Measurements from ENCODE around the gene CR1L.

DNA sequence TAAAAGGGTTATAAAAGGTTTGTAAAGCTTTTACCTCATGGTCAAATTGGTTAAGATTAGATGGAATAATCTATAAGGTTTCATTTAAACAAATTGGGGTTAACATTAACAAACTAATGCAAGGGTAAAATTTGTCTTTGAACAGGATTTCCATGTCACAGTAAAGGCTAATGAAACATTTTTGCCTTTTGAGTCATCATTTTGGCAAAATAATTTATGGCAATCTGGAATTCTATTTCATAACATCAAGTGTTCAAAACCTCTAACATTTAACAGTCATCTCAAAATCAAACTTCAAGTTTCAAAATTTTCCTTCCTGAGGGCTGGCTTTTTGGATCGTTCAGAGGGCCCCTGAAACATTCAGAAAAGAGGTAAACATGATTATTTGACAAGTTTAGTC lies 100.4 kb downstream of the CR1L start:
- no peak for TF ChIP-seq POLR2A (IDR thresholded peaks at IDR 0.05)
- TF ChIP-seq, protein P1, sequence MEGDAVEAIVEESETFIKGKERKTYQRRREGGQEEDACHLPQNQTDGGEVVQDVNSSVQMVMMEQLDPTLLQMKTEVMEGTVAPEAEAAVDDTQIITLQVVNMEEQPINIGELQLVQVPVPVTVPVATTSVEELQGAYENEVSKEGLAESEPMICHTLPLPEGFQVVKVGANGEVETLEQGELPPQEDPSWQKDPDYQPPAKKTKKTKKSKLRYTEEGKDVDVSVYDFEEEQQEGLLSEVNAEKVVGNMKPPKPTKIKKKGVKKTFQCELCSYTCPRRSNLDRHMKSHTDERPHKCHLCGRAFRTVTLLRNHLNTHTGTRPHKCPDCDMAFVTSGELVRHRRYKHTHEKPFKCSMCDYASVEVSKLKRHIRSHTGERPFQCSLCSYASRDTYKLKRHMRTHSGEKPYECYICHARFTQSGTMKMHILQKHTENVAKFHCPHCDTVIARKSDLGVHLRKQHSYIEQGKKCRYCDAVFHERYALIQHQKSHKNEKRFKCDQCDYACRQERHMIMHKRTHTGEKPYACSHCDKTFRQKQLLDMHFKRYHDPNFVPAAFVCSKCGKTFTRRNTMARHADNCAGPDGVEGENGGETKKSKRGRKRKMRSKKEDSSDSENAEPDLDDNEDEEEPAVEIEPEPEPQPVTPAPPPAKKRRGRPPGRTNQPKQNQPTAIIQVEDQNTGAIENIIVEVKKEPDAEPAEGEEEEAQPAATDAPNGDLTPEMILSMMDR (IDR thresholded peaks at IDR 0.05) = no peak
- TF ChIP-seq EP300 (IDR thresholded peaks at IDR 0.05) = no peak
- no peak for TF ChIP-seq POLR2AphosphoS5 (IDR thresholded peaks at IDR 0.05)

Data from gastroesophageal sphincter (tissue), 3 donors.